ENCODE results near the gene SH3YL1.

SH3YL1 gene, protein sequence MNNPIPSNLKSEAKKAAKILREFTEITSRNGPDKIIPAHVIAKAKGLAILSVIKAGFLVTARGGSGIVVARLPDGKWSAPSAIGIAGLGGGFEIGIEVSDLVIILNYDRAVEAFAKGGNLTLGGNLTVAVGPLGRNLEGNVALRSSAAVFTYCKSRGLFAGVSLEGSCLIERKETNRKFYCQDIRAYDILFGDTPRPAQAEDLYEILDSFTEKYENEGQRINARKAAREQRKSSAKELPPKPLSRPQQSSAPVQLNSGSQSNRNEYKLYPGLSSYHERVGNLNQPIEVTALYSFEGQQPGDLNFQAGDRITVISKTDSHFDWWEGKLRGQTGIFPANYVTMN

DNA sequence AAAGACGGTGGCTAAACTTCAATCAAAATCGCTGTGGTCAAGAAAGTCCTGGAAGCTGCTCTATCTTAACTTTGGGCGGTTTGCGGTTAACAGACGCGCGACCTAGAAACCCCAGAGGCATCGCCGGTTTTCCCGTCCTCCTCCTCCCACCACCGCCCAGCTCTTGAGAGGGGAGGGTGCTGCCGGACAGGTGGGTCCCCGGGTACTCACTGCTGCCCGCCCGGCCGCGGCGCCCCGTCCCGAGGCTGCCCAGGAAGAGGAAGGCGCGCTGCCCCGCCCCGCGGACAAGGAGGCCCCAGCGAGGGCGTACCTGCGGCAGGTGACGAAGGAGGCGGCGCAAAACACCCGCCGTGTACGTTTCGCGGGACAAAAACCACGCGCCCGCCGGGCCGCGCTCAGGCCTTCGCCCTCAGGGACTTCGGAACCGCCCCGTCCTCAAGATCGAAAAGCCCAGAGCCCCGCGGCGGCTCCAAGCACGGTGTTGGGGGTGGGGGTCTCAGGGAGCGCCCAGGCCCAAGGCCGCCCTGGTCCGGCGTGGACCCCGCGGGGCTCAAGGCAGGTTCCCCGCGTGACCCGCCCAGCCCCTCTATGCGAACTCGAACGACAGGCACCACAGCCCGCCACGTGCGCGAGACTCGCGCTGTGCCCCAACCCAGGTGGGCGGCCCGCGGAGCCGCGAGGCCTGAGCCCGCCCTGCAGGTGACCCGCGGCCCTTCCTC lies at the start of gene SH3YL1:
SH3YL1 (minus strand) TSS at position 259 of the 719 bp plus-strand sequence; CDS start at position 211, 48 bp downstream.
- DNase-seq = peak; percentile 69

DNA sequence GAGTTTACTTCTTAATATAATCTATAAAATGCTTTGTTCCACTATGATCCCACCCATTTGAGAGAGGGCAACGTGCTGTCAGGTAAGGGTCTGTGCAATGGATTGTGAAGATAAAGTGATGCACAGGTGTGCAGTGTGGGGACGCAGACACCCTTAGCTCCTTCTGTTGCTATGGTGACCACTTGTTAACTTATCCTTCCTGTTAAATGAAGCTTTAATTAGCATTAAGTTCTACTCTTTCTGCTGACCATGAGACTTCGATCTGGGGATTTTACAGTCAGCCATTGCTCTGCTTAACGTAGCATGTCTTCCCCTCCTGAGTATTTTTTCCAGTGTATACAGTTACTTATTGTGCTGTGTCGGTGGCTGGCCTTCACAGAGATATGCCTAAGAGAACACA lies 47.2 kb upstream of the SH3YL1 start:
- no peak for DNase-seq

DNA sequence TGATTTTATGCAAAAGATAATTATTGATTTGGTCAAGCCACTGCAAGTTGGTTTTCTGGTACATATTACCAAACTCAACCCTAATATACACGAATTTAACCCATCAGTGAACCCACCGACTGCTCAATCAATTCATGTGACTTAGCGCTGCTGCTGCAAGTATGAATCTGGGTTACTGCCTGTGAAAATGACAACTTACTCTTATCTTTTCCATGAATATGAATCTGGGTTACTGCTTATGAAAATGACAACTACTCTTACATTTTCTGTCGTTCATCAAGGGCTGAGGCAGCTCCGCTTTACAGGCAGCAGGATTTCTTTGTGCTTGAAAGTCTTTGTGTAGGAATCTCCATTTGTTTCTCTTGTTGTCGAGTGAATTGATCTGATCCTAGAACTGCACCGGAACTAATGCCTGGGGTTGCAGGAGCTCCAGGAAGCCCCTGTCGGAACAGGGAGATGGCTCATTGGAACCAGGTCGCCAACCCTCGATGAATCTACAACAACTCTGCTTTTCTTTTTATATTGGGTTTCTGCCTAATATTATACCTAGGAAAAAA lies 46.2 kb upstream of the SH3YL1 start:
- no peak for DNase-seq

DNA sequence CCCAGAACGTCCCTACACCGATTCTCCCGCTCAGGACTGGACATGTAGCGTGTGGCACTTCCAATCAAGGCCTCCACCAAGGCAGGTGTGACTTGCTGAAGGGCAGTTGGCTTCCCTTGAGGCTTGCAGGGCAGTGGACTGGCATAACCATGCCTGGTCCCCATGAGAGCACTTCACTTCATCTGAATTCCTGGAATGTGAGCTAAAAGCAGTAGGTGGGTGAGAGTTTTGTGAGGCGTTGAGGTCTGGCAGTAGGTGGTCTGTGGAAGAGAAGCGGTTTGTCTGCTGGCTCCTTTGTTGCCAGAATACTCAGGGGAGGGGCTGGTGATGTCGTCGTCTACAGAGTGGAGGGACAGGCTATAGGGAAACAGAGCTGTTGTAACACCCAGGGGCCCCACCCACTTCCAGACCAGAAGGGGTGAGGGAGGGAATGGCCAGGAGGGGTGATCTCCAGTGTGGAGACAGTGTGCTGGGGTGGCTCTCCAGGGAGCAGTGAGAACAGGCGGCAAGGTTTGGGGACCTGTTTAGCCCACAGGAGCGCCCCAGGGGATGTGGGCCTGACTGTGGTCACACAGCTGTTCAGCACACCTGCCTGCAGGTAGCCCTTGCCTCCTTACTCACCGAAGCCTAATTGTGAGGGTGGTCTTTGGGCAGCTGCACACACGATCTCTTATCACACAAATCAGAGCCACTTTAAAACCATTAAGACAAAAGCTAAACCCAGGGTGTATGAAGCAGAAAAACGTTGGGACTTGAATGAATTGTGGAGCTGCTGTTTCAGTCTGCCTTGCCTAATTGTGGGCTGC lies 45.5 kb upstream of the SH3YL1 start:
- DNase-seq = no peak

DNA sequence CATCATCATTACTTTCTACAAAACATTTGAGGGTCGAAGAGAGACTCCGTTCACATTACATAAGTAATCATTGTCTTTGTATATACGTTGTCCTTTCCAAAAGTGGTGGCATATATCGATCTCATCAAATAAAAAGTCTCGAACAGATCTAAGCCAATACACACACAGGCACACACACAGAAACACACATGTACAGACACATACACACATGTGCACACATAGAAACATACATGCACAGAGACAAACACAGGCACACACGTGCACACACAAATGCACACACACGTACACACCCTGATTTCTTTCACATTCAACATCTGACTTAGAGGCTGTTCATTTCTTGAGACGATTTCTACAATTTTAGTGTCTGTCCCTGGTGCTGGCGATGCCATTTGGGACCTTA lies 41.5 kb upstream of the SH3YL1 start:
- no peak for DNase-seq

DNA sequence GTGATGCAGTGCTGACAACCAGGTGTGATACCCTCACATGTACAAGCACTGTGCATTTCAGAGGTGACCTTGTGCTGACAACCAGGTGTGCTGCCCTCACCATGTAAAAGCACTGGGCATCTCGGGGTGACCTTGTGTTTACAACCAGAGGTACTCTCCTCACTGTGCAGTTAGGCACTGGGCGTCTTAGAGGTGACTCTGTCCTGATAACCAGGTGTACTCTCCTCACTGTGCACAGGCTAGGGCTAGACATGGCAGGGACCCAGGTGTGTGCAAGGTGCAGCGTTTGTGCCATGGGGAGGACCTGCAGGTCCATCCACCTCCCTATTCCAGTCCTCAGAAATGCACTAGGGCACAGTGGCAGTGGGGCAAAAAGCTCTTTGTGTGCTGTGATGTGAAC lies 32.5 kb upstream of the SH3YL1 start:
- DNase-seq = no peak

DNA sequence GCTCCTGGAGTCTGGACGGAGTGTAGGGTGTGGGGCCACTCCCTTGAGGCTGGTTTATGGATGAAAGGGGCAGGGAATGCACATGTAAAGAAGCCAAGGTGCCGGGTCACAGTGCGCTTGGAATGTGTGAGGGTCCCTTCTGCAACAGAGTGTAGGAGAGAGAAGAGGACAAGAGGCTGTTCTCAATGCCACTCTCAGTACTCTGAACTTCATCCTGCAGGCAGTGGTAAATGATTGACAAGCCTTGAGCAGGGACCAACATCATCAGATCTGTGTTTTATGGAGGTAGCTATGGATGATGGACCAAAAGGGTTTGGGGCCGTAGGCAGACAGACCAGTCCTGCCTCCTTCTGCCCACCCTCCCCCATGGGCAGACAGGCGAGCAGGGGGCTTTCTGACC lies 31.3 kb upstream of the SH3YL1 start:
- DNase-seq = no peak

DNA sequence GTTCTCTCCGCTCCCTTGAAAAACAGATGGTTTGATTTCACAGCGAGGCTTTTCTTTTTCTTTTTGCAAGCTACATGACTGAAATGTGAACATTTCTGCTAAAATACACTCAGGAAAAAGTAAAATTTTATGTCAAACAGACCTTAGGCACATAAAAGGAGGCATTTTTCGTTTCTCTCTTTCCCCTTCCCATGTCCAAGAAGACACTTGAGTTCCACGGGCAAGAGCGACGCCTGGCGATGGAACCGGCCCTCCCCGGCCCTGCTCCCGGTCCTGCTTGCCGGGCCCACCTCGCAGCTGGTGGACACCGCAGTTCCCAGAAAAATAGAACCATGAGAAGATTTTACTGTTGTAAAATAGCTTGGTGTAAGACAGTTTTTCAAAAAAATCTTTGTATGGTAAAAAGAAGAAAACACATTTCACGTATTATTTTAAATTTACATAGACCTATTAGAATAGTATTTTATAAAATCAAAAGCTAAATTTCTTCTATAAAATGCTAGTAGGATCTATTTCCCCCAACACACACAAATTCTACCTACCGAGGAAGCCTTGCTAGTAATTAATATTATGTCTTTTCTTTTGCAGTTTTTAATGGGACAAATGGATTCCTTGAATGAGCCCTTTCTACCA lies 26.4 kb upstream of the SH3YL1 start:
- peak; percentile 54 for DNase-seq

DNA sequence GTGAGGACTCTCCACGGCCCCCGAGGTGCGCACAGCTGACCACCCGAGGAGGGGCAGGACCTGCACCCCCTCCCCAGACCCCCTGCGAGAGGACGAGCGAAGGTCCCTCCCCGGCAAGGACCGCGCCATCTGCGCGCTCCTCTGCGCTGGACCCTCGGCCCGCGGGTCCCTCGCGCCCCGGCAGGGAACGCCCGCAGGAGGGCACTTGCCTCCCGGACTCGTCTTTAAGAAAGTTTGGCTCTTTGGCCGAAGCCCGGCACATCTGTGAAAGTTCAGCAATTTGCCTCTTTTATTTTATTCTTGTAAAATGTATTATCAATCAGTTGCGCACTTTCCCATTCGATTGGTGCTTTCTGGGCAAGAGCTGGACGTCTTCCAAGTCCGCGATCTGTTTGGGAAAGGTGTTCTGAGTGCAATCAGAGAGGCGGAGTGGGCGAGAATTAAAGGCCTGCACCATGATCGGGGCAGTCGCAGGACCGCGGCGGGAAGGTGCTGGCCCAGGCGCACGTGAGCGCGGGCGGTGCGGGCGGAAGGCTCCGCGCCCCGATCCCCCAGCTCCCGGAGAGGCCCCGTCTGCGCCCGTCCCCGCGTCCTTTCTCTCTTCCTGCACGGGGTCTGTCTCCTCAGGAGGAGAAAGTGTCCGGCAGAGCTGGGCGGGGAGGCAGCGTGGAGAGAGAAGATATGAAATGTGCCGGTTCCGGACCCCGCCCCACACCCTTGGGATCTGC lies 25.7 kb upstream of the SH3YL1 start:
- no peak for DNase-seq

DNA sequence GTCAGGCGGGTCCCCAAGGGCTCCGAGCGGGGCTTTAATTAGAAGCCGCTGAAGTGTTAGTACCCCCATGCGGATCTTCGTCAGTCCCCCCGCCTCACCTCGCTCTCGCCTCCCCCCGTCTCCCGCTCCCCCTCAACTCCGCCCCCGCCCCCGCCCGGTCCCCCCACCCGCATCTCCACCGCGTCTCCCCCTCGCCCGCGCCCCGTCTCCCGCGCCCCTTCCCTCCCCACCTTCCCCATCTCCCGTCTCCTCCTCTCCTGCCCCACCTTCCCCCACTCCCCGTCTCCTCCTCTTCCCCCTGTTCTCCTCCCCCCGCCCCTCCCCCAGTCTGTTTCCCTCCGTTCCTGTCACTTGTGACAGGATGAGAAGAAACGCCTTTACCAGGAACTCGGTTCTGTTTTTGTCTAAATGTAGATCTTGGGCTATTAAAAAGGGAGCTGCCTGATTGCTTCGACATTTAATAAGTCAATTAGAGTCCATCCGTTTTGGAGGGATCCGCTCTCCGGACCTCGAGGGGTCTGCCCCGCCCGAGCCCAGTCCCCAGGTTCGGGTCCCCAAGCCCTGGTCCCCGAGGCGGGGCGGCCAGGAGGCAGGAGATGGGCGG lies 25.0 kb upstream of the SH3YL1 start:
- DNase-seq = no peak

DNA sequence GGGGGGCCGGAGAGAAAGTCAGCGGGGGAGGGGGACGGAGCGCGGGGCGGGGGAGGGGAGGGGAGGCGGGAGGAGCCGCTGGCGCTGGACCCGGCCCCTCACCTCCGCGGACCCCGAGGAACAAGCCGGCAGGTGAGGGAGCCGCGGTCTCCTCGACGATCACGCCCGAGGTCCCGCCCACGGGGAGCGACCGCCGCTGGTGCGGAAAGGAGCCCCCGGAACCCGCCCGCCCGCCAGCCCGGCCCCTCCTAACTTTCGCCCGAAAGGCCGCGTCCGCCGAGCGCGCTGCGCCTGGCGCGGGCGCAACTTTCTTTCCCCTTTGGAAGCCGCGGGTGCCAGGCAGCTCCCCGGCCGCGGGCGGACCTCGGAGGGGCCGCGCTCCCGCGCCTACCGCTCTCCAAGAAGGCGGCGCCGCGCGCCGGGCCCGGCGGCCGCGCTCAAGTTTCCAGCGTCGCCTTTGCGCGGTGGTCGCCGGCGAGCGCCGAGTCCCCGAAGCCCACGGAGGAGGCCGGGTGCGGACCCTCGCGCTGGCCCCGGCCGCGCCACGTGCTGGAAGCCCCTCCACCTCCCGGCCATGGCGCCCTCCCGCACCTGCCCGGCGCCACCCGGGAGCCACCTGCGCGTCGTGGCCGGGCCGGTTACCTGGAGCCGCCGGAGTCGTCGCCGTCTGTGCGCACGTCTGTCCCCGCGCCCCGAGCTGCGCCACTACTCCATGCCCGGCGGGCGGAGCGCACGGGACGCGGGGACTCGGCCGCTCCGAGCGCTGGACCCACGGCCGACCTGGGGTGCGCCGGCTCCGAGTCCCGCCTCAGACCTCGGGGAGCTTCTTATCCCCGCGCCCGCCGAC lies 24.3 kb upstream of the SH3YL1 start, which contains the start of gene ALKAL2:
ALKAL2 (minus strand) TSS at position 181 of the 847 bp plus-strand sequence. CDS start 256 bp downstream, outside the sequence.
- DNase-seq = no peak

DNA sequence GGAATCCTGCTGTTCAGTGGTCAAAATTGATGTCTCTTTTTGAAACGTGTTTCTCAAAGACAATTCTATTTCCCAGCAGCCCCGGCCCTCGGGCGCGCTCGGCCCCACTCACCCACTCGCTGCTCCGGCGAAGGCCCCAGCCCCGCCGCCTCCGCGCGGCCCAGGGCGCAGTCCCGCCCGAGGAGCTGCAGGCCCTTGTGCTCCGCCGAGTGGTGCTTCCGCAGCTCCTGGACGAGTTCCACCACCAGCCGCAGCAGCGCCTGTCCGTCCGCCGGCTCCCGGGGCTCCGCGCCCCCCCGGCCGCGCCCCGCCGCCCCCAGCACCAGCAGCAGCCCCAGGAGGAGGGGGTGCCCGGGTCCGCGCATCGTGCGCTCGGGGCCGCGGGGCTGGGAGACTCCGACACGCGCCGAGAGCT lies 23.6 kb upstream of the SH3YL1 start:
- no peak for DNase-seq

DNA sequence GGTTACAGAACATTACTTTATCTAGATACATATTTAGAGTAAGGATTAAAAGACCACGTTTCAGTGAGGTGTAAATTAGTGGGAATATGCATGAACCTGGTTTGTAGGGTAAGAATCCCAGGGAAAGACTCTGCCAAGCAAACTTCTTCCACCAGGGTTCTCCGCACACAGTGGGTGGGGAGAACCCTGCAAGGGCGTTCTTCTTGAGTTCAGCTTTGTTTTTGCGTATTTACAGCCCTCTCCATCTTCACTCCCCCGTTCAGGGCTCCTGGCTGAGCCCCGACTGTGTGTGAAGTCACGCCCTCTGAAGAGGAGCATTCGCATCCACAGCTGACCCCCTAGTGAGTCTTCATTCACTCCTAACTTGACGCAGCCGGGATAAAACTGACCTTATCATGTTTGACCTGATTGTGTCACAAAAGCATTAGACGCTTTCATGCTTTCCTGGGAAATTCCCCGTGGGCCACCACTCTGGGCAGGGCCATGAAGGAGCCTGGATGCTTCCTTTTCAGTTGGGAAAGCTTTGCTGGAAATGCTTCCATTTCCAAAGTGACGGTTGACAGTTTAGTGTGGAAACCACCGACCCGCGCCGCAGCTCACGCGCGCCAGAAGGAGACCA lies 23.1 kb upstream of the SH3YL1 start:
- no peak for DNase-seq

DNA sequence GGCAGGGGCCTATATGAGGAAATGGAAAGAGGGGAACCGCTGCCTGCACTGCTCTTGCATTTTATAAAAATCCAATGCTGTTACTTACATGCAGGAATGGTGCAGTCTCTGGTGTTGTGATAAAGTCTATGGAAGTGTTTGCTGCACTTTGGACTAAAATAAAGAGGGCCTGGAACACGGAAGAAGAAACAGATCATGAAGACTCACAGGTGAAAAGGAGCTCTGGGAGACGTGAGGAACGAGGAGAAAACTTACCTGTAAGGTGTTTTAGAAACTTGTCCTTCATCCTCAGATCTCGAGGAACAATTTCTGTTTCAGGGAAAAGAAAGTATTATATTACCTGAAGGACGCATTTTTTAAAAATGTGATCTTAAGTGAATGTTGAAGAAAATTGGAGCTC lies 22.2 kb upstream of the SH3YL1 start:
- no peak for DNase-seq

DNA sequence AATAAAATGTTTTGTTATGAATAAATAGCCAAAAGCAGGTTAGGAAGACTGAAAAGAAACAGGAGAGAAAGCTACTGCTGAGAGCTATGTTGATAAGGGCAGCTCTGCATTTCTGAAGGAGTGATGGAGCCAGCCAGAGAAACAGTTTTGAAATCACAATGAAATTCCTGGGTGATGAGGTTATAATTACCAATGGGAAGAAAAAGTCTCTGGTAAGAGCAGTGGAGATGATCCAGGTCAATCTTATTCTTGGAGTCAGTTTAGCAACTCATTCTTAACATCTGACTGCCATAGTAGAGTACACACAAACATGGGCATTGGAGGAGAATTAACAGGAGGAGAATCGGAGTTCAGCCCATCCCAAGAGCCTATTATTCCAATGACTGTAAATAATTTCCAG lies 21.7 kb upstream of the SH3YL1 start:
- no peak for DNase-seq

DNA sequence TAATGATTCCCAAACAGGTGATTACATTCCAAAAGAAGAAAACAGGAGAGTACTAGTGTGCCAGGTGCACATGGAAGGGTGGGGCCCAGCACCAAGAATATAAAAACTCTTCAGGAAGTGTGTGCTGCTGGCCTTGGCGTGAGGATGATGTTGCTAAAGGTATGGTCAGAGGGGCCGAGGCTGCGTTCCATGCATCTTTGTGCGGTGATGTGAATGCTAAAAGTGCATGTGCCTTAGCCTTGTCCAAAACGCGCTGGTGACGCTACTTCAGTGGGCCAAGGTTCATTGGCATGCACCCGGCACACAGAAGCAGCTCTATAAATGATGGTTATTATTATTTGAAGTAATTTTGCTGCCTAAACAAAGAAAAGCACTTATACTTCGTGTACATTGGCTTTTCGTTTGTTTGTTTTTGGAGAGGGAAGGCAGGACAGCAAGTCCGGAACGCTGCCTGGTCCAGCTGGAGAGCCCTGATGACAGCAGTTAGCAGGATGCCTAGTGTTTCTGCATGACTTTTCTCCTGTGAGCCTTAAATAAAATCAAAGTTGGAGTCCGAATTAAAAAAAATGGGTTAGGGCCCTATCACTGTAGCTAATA lies 21.2 kb upstream of the SH3YL1 start:
- DNase-seq = no peak

DNA sequence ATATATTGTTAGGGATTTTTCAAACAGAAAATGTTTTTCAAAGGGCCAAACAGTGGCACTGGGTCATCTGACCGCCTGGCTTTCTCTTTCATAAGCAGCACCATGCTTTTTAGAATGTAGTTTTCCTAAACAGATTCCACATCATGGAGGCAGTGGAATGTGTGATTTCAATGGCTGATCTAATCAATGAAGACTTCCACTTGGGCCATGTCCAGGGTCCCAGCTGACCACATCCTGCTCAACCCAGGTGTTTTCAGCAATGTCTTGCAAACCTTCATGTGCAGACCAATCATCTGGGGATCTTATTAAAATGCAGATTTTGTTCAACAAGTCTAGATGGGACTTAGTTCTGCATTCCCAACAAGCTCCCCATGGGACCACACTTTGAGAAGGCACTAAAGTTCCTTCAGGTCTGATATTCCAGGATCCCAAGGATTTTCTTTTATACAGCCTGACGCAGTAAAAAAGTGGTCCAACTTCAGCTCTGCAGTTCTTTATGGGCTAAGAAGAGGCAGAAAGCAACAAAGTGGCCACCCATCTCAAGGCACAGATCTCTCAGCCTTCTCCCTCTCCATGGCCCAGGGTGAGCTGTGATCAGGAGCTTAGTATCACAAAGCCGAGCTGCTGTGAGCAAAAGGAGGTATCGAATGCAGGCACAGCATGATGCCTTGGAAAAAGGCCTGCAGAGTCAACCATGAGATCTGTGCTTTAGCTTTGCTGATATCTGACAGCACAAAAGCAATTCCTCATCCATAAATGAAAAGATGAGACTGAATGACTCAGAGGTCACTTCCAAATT lies 20.4 kb upstream of the SH3YL1 start:
- no peak for DNase-seq

DNA sequence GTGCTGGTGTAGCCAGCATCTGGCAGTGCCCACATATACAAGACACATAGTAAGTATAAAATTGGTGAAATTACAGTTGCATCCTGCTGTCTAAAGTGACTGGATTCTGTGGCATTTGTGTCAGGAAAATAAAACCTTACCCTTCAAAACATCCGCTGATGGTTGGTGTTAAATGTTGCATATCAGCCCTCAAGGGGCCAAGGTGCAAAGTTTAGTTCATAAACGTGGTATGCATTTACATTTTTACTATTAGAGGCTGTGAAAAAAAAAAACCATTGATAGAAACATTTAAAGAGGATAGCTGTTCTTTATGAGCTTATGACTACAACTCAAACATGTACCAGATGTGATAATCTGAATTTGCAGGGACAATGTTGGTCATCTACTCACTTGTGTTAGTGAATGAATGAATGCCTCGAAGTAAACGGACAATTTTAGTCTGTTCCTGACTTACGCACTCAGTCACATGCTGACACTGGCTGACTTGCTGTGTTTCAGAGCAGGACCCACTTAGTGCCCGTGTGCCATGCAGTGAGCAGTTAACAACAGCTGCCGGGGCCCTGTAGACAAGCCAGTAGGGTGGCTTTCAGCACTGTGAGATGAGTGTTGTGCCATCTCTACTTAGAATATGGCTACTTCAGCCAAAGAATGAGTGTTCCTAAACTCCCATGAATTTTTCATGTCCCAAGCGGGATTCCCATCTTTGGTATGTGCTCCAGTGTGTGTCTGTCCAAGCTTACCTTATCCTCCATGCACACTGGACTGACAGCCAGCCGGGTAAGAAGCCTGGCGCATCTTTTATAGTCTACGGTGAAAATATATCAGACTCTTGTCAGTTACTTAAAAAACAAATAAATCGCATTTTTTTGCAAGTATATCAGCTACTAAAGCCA lies 18.8 kb upstream of the SH3YL1 start:
- no peak for DNase-seq

Measured in CD4-positive, alpha-beta T cell treated with Interleukin-17A for 1 hour (primary cell).